ENCODE data around the gene TNS3. TPM values are rescaled to one million over a fixed set of nuclear protein-coding genes. Genes with fewer than 3 reads are reported as not detected.

TNS3 gene
- total and polyA plus RNA-seq, 2 of the 13 experiments (the other 11 are each of a cell fraction or from before 2014, with no cell fraction given) = 52.9 to 55.7 TPM

GRCh38 chr7:47266131-47266706, 315.7 kb downstream of the TNS3 start:
- DNase-seq (ENCODE audit: low spot score) = peak; percentile 82
- Histone ChIP-seq H4K20me1 (ENCODE audit: insufficient read depth, low read length) (no peaks in the 10 kb centered on the region), H3K27ac (ENCODE audit: extremely low read length, insufficient read depth, low read length) (peak overlapping the region; percentile 50), H3K79me2 (ENCODE audit: insufficient read depth, low read length) (no peaks in the 10 kb centered on the region), H3K9ac (ENCODE audit: insufficient read depth, low read depth, low read length) (no peak overlapping the region; the same call in 1 of the 2 replicates), H3K4me2 (ENCODE audit: low read depth, low read length) (peak overlapping the region; percentile 49), H3K27me3 (ENCODE audit: control insufficient read depth in 1 of 2, insufficient read depth in 2 of 2, low read length in 2 of 2) (no peaks in the 10 kb centered on the region), H3K9me3 (ENCODE audit: low read length) (no peaks in the 10 kb centered on the region), H3K36me3 (replicated peaks in 1 of 2; ENCODE audit: control insufficient read depth in 1 of 2, insufficient read depth in 2 of 2, low read length in 2 of 2) (no peaks in the 10 kb centered on the region), H3K4me1 (ENCODE audit: insufficient read depth, low read length) (peaks cover 14% of the 10 kb centered on the region), H2AFZ (ENCODE audit: low read length) (no peak overlapping the region), H3K4me3 (replicated peaks in 1 of 3; ENCODE audit: insufficient read depth in 1 of 3, low read depth in 2 of 3, low read length in 3 of 3) (peak overlapping the region in 1 of 3 experiments; percentile 15; a peak in 1 of 6 replicates)
- intact Hi-C loops (cut with micrococcal nuclease; ENCODE audit: unreplicated experiment) = loop anchor here (1.0 to 10.0 kb wide), 8 partner anchors 17 to 703 kb away; partner anchors contain the start of gene PKD1L1
- ChIA-PET POLR2A (interaction anchor here (1.1 to 1.7 kb wide), 4 partner anchors 27 to 339 kb away, joined by 4 to 6 read pairs (median 4); no protein-coding TSS in a partner anchor), CTCF (ENCODE audit: low intra/inter-chr PET ratio, low total read pairs) (interaction anchor here (0.7 kb wide), 1 partner anchor 679 kb away, joined by 3 read pairs; no protein-coding TSS in a partner anchor)
- BruUV-seq (replicated peaks) = no TSS peak
- in situ Hi-C loops (cut with HindIII; ENCODE audit: extremely low pct_ligation_motif_present, low pct_unique_long_range_greater_than_20kb) = loop anchor here (25.0 kb wide), 1 partner anchor 846 kb away; no protein-coding TSS in a partner anchor
- peak; percentile 97 for FAIRE-seq
- ATAC-seq = peak; percentile 93
- 9% methylated on average over 7 of the region's 7 CpGs for WGBS (ENCODE audit: low lambda C conversion rate)
- TF ChIP-seq ZNF44 (CRISPR knock-in tag; IDR thresholded peaks at IDR 0.05) (no peak), THAP8 (CRISPR knock-in tag; IDR thresholded peaks at IDR 0.05; ENCODE audit: borderline replicate concordance) (no peak), PCBP1 (IDR thresholded peaks at IDR 0.05; ENCODE audit: borderline replicate concordance, low read depth, low read length) (no peak), LRRFIP1 (CRISPR knock-in tag; conservative IDR thresholded peaks at IDR 0.05) (no peak), ATF2 (CRISPR knock-in tag; IDR thresholded peaks at IDR 0.05) (peak; percentile 32; the same call in 1 of the 2 replicates), ZNF501 (CRISPR knock-in tag; IDR thresholded peaks at IDR 0.05) (peak; percentile 60; the same call in 1 of the 2 replicates), CEBPG (CRISPR knock-in tag; IDR thresholded peaks at IDR 0.05) (peak; percentile 62), MYPOP (CRISPR knock-in tag; IDR thresholded peaks at IDR 0.05) (no peak), ZNF614 (CRISPR knock-in tag; IDR thresholded peaks at IDR 0.05; ENCODE audit: borderline replicate concordance) (0 out of 2 replicates have a peak, but pooled peaks have one; percentile 46), ZNF850 (CRISPR knock-in tag; conservative IDR thresholded peaks at IDR 0.05) (no peak), RXRA (CRISPR knock-in tag; IDR thresholded peaks at IDR 0.05) (peak; percentile 63), SOX5 (CRISPR knock-in tag; IDR thresholded peaks at IDR 0.05; ENCODE audit: borderline replicate concordance) (0 out of 2 replicates have a peak, but pooled peaks have one; percentile 43), TSC22D2 (CRISPR knock-in tag; IDR thresholded peaks at IDR 0.05; ENCODE audit: borderline replicate concordance) (0 out of 2 replicates have a peak, but pooled peaks have one; percentile 47), KLF13 (CRISPR knock-in tag; IDR thresholded peaks at IDR 0.05) (no peak), GATAD2A (CRISPR knock-in tag; IDR thresholded peaks at IDR 0.05) (peak; percentile 54), SIX4 (CRISPR knock-in tag; IDR thresholded peaks at IDR 0.05) (peak; percentile 72; the same call in 1 of the 2 replicates), TEAD3 (CRISPR knock-in tag; optimal IDR thresholded peaks at IDR 0.05; ENCODE audit: borderline replicate concordance) (peak; percentile 55), ZSCAN29 (CRISPR knock-in tag; conservative IDR thresholded peaks at IDR 0.05) (no peak)

Measured in HepG2 (cell line).